Left lung (tissue), 10 donors: ENCODE measurements around the gene ZNF683. TPM values are rescaled to one million over a fixed set of nuclear protein-coding genes. Genes with fewer than 3 reads are reported as not detected.

ENCODE experiments used
- ATAC-seq: fragments of 200-7000 bp; cut with Tn5 transposase; one replicate; pipeline ENCODE4 v1.9.1; 2020; ENCODE audit warnings: moderate library complexity
- DNase-seq, 4 donors: peaks; one replicate each; pipeline ENCODE4 v3.0.0-alpha.2; 2013 to 2020
- H3K27ac ChIP-seq, 2 donors: fragments of 200-600 bp; sonication (generic) in 1 of 2; one replicate each; pipeline versions ENCODE4 v1.5.0 to v1.8.0; 2020 to 2021
- H3K27me3 ChIP-seq, 2 donors: fragments of 200-600 bp; sonication (generic) in 1 of 2; one replicate each; pipeline versions ENCODE4 v1.5.0 to v1.8.0; 2020 to 2021
- H3K36me3 ChIP-seq, 2 donors: fragments of 200-600 bp; sonication (generic) in 1 of 2; one replicate each; pipeline versions ENCODE4 v1.5.0 to v1.8.0; 2020 to 2021
- H3K4me1 ChIP-seq, 2 donors: fragments of 200-600 bp; one replicate each; pipeline ENCODE4 v1.8.0; 2021
- H3K4me3 ChIP-seq, 2 donors: fragments of 200-600 bp; sonication (generic) in 1 of 2; one replicate each; pipeline versions ENCODE4 v1.5.0 to v1.8.0; 2020 to 2021; ENCODE audit warnings: mild to moderate bottlenecking in 1 of 2
- H3K9me3 ChIP-seq, 2 donors: fragments of 200-600 bp; sonication (generic) in 1 of 2; one replicate each; pipeline versions ENCODE4 v1.5.0 to v1.8.0; 2020 to 2021
- CTCF ChIP-seq, 2 donors: fragments of 200-600 bp; sonication (generic) in 1 of 2; IDR thresholded peaks; one replicate each; pipeline versions ENCODE4 v1.5.0 to v1.8.0; 2021; ENCODE audit warnings: antibody characterized with exemption in 2 of 2
- intact Hi-C, 2 donors: fragments of 100-400 bp; cut with DNase I; formaldehyde crosslinking; loops; one replicate each; pipeline versions ENCODE4 v1.11.2 to v1.14.2; 2022
- polyA plus RNA-seq, 6 donors: library from polyadenylated mRNA; unstranded; fragments of 120-200 nt; gene quantifications; one replicate each; pipeline ENCODE4 v1.2.1, GENCODE V29; 2013; ENCODE audit not compliant: insufficient read length in 6 of 6
- total RNA-seq, 2 donors: library from RNA; stranded (reverse); fragmentation: NEBNext Ultra II Directional; extraction: Animal tissue kit (Norgen Biotek cat#: 25700); gene quantifications; one replicate each; pipeline ENCODE4 v1.2.1, GENCODE V29; 2021
- donor health status: DM: no; HTN: yes; CAD: no.
- donor health status: DM: no; HTN: no; CAD: no.

The ZNF683 gene
- total and polyA plus RNA-seq, 8 donors, result 0.09 to 0.86 (median 0.21) TPM; not detected in 1

- Histone ChIP-seq H3K27ac (no peak overlapping the region), H3K4me1 (peaks cover 0 to 12% of the 10 kb centered on the region in 2 donors), H3K9me3 (no peaks in the 10 kb centered on the region), H3K27me3 (peaks cover 59 to 89% of the 10 kb centered on the region in 2 donors), H3K4me3 (no peak overlapping the region), H3K36me3 (no peaks in the 10 kb centered on the region)
- ATAC-seq (no peak), DNase-seq (no peak)
- TF ChIP-seq CTCF (IDR thresholded peaks at IDR 0.05), result no peak
- intact Hi-C loops, result no loop called here
Measured at GRCh38 chr1:26412180-26412840, 39.8 kb upstream of the ZNF683 start.

GRCh38 chr1:26411624-26412074 lies 39.1 kb upstream of the ZNF683 start:
- H3K27me3 ChIP-seq, result peaks cover 59 to 86% of the 10 kb centered on the region in 2 donors
- H3K4me3 ChIP-seq, result no peak overlapping the region
- intact Hi-C loops, result no loop called here
- H3K36me3 ChIP-seq, result no peaks in the 10 kb centered on the region
- no peak for ATAC-seq
- peaks cover 0 to 12% of the 10 kb centered on the region in 2 donors for H3K4me1 ChIP-seq
- peak in 1 of 4 donors; percentile 32 for DNase-seq
- H3K27ac ChIP-seq, result no peak overlapping the region
- no peak for TF ChIP-seq CTCF (IDR thresholded peaks at IDR 0.05)
- H3K9me3 ChIP-seq, result no peaks in the 10 kb centered on the region

GRCh38 chr1:26410706-26411623 lies 38.4 kb upstream of the ZNF683 start, which contains the start of gene LIN28A:
Gene LIN28A (plus strand): TSS chr1:26410817. CDS start chr1:26410892, 75 bp downstream.
- TF ChIP-seq CTCF (IDR thresholded peaks at IDR 0.05), result no peak
- DNase-seq (peak in 1 of 4 donors; percentile 73), ATAC-seq (no peak)
- Histone ChIP-seq H3K27me3 (peaks cover 59 to 79% of the 10 kb centered on the region in 2 donors), H3K36me3 (no peaks in the 10 kb centered on the region), H3K4me1 (peaks cover 0 to 12% of the 10 kb centered on the region in 2 donors), H3K27ac (no peak within 1 kb of the TSS), H3K9me3 (no peaks in the 10 kb centered on the region), H3K4me3 (no peak within 1 kb of the TSS)
- intact Hi-C loops, result no loop called here

GRCh38 chr1:26409191-26409807 lies 36.7 kb upstream of the ZNF683 start:
- no peak overlapping the region for H3K27ac ChIP-seq
- peaks cover 0 to 12% of the 10 kb centered on the region in 2 donors for H3K4me1 ChIP-seq
- H3K9me3 ChIP-seq, result no peaks in the 10 kb centered on the region
- no peak for ATAC-seq
- peaks cover 49 to 77% of the 10 kb centered on the region in 2 donors for H3K27me3 ChIP-seq
- no peaks in the 10 kb centered on the region for H3K36me3 ChIP-seq
- H3K4me3 ChIP-seq, result no peak overlapping the region
- TF ChIP-seq CTCF (IDR thresholded peaks at IDR 0.05), result no peak
- intact Hi-C loops, result no loop called here
- no peak for DNase-seq
